Stimulated activated naive CD4-positive, alpha-beta T cell (primary cell): Measurements from ENCODE around the gene GPR39.

ENCODE experiments used
- DNase-seq, 6 experiments: peaks; one replicate each; lab custom pipeline; 2025; lab: John Stamatoyannopoulos, UW

GPR39 gene

DNA sequence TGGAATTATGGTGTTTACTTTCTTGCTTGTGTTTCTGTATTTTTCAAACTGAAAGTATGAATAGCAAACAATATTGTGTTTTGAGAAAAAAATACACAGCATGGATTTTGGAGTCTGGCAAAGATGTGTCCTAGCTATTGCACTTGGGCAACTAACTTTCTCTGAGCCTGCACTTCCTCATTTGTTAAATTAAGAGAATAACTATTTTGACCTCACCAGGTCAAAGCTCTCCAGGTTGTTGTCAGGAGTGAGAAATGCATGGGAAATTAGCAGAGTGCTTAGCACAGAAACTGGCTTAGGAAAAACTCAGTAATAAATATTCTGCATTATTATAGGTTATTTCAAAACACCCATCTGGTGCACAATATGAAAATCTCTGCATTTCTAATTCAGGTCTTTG lies 225.2 kb downstream of the GPR39 start:
- no peak for DNase-seq

- DNase-seq, result no peak
These were observed 225.8 kb downstream of the GPR39 start for GRCh38 chr2:132642415-132642814.

DNA sequence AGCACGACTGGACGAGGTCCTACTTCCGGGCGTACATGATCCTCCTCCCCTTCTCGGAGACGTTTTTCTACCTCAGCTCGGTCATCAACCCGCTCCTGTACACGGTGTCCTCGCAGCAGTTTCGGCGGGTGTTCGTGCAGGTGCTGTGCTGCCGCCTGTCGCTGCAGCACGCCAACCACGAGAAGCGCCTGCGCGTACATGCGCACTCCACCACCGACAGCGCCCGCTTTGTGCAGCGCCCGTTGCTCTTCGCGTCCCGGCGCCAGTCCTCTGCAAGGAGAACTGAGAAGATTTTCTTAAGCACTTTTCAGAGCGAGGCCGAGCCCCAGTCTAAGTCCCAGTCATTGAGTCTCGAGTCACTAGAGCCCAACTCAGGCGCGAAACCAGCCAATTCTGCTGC lies 228.6 kb downstream of the GPR39 start:
- DNase-seq, result no peak

- DNase-seq, result no peak
These were observed 229.3 kb downstream of the GPR39 start for GRCh38 chr2:132645722-132646539.

DNA sequence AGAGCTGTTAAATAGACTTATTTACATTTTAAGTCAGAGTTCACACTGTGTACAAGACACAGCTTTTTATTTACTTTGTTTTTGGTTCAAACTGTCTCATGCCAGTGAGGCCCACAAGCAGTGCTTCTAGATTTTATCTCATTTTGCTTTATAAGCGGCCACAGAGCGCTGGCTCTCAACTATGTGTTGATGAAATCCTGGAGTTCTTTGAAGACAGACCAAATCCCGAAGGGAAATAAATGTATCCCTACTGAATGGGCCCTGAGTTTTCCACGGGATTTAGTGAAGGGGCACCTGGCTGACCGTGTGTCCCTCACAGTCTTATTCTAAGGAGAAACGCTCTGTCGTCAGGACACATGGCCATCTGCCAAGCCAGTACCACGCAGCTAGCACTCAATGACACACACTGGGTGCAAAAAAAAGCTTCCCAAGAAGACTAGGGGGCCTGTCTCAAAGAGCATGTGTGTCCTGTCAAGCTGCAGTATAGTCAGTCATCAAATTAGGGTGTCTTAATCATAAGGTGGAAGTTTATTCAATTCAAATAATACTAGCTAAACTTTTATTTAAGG lies 230.0 kb downstream of the GPR39 start:
- no peak for DNase-seq

DNA sequence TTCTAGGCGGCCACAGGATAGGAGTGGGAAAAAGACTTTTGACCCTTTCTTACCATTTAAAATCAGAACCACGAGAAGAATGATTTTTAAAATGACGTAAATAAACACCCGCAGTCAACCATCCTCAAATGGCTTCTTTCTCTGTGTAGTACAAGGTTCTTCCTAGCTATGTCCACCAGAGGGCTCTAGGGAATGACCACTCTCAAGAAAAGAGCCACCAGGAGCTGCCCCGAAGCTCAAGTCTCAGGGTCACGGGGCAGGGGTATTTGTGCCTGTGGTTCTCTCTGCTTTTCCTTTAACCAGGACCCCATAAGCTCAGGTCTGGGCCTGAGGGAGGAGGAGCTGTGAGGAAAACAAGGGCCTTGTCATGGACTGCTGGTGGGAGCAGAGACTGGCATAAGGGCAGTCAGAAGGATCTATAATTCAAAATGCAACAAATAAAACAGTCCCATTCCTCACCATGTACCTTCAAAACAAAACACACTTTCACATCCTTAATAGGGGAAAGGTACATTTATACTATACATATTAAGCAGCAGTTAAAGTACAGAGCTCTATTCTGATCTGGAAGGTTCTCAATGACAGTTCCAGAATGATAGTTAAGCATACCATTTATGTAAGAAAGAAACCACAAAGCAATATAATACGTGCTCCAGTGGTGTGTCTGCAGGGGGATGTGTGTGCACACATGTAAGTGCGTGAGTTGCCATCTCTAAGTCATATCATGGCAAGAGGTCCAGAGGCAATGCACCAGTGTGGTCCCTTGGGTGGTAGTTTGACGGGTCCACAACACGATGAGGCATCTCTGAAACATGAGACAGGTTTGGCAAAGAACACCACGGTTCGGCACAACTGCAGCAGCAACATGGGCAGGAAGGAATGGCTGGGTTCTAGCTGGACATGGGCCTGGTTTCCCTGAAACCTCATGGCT lies 234.8 kb downstream of the GPR39 start:
- no peak for DNase-seq

DNA sequence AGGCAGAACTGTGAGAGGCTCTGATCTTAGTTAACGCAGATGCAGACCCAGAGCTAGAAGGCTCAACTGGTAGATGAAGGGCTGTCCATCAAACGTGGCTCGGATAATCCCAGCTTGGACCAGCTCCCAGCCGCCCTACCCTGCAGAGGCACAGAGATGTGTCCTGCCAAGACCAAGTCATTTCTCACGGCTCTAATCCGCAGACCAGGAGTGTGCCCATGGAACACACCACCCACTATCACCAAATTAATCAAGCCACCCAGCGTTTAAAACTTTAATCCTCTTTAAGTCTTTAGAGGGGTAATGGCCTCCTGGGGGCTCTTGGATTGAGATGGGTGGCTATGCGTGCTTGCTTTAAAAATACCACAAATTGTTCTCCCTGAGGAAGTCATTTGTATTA lies 235.9 kb downstream of the GPR39 start:
- DNase-seq, result no peak

DNA sequence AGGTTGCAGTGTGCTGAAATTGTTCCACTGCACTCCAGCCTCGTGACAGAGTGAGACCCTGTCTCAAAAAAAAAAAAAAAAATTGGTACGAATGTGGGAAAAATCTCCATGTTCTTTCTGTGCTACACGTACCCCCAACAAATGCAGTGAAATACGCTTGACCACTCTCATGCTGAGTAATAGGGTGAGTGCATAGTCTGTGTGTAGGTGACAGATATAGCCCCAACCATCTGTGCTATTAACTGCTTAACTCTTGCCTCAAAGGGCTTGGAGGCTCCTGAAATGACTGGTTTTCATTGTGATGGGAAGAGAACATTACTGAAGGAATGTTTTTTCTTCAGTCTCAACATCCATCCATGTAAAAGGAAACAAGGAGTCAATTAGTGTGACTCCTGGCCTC lies 237.7 kb downstream of the GPR39 start:
- DNase-seq, result no peak

GRCh38 chr2:132654968-132655367 lies 238.4 kb downstream of the GPR39 start:
- DNase-seq, result no peak

- DNase-seq, result no peak
These were observed 239.8 kb downstream of the GPR39 start for GRCh38 chr2:132656266-132656975.

DNA sequence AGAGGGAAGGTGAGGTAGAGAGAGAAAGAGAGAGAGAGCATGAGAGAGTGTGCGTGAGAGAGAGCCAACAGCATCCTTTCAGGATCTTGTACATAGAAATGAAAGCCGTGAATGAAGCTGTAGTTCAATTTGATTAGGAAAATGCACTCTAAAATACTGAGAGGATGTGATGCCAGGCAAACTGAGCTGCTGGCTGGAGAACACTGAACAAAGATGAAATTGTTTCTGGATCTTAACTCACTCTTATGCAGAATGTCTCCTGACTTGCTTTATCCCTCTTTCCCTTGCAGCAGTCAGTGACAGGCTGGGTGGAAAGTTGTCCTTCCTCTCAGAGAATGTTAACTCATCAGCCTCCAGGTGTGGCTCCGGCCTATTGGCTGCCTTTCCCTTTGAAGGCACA lies 242.7 kb downstream of the GPR39 start:
- no peak for DNase-seq

- no peak for DNase-seq
These were observed 246.1 kb downstream of the GPR39 start for GRCh38 chr2:132662732-132663131.

DNA sequence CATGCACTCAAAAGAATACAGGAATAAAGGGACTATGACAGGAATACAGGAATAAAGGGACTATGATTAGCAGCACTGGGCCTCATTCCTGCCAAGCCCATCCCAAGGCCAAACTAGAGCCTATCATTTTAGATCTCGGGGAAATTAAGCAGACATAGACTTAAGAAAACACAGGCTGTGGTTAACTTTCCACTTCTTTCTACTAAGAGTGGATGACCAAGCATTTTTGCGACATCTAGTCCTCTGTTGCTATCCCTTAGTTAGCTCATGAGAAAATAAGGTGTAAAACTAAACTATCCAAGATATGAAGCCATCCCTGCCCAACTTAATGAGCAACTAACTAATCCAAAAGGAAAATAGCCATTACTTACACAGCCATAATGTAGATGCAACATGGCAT lies 247.5 kb downstream of the GPR39 start:
- DNase-seq, result no peak

- no peak for DNase-seq
These were observed 249.0 kb downstream of the GPR39 start for GRCh38 chr2:132665401-132666140.

DNA sequence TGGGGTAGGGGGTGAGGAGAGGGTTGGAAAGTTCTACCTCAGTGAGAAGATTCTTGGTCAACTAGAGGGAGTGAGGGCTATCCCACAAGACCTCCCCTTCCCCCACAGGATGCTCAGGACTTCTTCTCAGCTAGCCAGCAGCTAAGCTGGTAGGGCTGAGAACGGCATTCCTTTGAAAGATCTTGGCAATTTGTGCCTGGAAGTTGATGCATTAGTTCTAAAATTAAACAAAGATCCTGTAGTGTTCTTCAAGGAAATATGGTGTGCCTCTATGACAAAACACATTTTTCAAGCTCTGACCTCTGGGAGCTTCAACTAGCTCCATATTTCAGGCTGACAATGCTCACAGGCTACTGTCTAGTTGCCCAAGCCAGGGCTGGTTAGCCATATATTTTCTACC lies 251.1 kb downstream of the GPR39 start:
- DNase-seq, result no peak

DNA sequence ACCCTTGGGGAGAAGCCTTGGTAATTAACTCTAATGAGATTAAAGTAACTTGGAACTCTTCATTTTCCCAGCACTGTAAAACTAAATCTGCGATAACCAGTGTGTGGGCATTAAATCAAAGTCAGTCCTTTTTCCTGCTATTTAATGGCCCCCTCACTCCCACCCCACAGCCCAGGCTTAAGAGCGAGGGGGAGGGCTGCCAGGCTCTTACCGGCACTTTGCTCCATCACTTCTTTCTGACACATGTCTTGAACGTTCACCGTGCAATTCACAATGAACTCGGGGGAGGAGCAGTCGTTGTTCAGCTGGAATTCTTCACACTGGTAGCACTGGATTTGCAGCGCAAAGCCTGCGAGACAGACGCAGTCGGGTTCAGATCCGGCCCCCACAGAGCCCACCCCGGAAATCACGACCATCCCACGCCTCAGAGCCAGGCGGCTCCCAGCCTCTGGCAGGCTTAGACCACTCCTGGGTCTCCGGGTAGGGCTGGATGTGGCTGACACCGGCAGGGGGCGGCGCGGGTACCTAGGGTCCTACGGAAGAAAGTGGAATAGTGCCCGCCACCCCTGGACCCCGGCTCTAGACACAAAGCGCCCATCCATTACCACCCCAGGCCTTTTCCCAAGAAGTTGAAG lies 251.7 kb downstream of the GPR39 start:
- no peak for DNase-seq

- no peak for DNase-seq
These were observed 252.6 kb downstream of the GPR39 start for GRCh38 chr2:132668987-132669907.

DNA sequence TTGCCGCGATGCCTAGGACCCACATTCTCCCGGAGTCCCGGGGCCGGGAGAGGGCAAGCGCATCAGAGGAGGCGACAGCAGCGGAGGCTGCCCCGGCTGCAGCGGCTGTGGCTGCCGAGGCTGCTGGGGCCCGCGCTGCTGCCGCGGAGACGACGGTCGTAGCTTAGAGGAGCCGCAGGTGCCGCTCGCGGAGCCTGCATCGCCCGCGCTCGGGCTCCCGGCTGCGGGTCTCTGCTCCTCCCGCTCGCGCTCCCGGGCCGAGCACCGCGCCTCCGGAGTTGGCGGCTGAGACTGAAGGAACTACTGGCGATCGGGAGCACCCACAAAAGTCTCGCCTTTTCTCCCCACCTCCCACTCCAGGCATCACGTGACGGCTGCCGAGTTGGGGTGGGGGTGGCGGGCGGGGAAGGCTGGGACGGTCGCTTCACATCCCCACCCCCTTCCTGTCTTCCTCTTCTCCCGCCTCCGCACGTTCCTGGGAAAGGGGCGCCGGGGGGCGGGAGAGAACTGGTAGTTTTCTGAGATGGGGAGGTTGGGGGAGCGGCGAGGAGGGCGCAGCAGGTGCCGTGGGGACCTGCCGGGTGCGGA lies 253.4 kb downstream of the GPR39 start, which contains the start of gene LYPD1:
TSS of gene LYPD1 (minus strand) at position 298 of the 588 bp plus-strand sequence. CDS start at position 25, 273 bp downstream.
- no peak for DNase-seq

GRCh38 chr2:132670496-132671150 lies 254.0 kb downstream of the GPR39 start:
- no peak for DNase-seq
